Uterus (tissue), 4 donors: Measurements from ENCODE around the gene LRWD1. TPM values are rescaled to one million over a fixed set of nuclear protein-coding genes. Genes with fewer than 3 reads are reported as not detected.

Experiments used
- DNase-seq, 2 donors: peaks; one replicate each; pipeline ENCODE4 v3.0.0-alpha.2; 2019 to 2020
- H3K27ac ChIP-seq, 2 donors: fragments of 200-600 bp; sonication (generic); 1 replicate in 1 of 2; 2 replicates in 1 of 2; pipeline ENCODE4 v1.5.1; 2016 to 2018
- H3K27me3 ChIP-seq, 2 donors: fragments of 200-600 bp; sonication (generic); one replicate each; pipeline ENCODE4 v1.5.1; 2018 to 2019; ENCODE audit warnings: control low read depth in 1 of 2
- H3K36me3 ChIP-seq, 2 donors: fragments of 200-600 bp; sonication (generic); one replicate each; pipeline ENCODE4 v1.5.1; 2019; ENCODE audit warnings: control low read depth in 1 of 2
- H3K4me1 ChIP-seq, 2 donors: fragments of 200-600 bp; sonication (generic); one replicate each; pipeline ENCODE4 v1.5.1; 2018 to 2019; ENCODE audit warnings: control low read depth in 1 of 2
- H3K4me3 ChIP-seq, 2 donors: fragments of 200-600 bp; sonication (generic); 1 replicate in 1 of 2; 2 replicates in 1 of 2; pipeline ENCODE4 v1.5.1; 2018 to 2019; ENCODE audit warnings: mild to moderate bottlenecking in 1 of 2
- H3K9me3 ChIP-seq, 2 donors: fragments of 200-600 bp; sonication (generic); one replicate each; pipeline ENCODE4 v1.5.1; 2019; ENCODE audit warnings: control low read depth in 1 of 2
- CTCF ChIP-seq, 4 experiments: fragments of 200-600 bp in 2 of 4; fragments of 450-650 bp in 2 of 4; sonication (generic) in 2 of 4; IDR thresholded peaks; one replicate each; pipeline ENCODE4 v1.5.1; 2016 to 2019; ENCODE audit warnings: antibody characterized with exemption in 4 of 4, mild to moderate bottlenecking in 2 of 4, moderate library complexity in 1 of 4
- POLR2A ChIP-seq, 2 donors: fragments of 450-650 bp; IDR thresholded peaks; one replicate each; pipeline ENCODE4 v1.6.1; 2016; ENCODE audit warnings: antibody characterized with exemption in 2 of 2, mild to moderate bottlenecking in 1 of 2, moderate library complexity in 1 of 2
- intact Hi-C: fragments of 100-400 bp; cut with DNase I; formaldehyde crosslinking; loops from one replicate; pipeline ENCODE4 v1.15.1; 2023; ENCODE audit warnings: low total_unique reads
- total RNA-seq, 4 donors: library from RNA; depleted of rRNA in 3 of 4; stranded (reverse); fragments of >200 nt in 3 of 4; gene quantifications; one replicate each; pipeline versions ENCODE4 v1.1.0 to v1.2.4, GENCODE V29; 2014 to 2023
- donor health status: DM: yes; HTN: yes; CAD: no.

The LRWD1 gene
- total RNA-seq, 4 donors from 2014 or later: 16.7 to 25.6 (median 22.4) TPM

GRCh38 chr7:102446387-102447156, 18.2 kb upstream of the LRWD1 start:
- Histone ChIP-seq H3K4me1 (no peaks in the 10 kb centered on the region), H3K27me3 (no peaks in the 10 kb centered on the region), H3K27ac (no peak overlapping the region), H3K9me3 (no peaks in the 10 kb centered on the region), H3K36me3 (no peaks in the 10 kb centered on the region), H3K4me3 (no peak overlapping the region)
- TF ChIP-seq POLR2A (IDR thresholded peaks at IDR 0.05) (no peak), CTCF (IDR thresholded peaks at IDR 0.05) (no peak)
- intact Hi-C loops: no loop called here
- DNase-seq: no peak

- Histone ChIP-seq H3K27ac (no peak overlapping the region), H3K4me3 (no peak overlapping the region), H3K9me3 (no peaks in the 10 kb centered on the region), H3K4me1 (no peaks in the 10 kb centered on the region), H3K36me3 (no peaks in the 10 kb centered on the region), H3K27me3 (no peaks in the 10 kb centered on the region)
- TF ChIP-seq CTCF (IDR thresholded peaks at IDR 0.05): no peak
- no peak for TF ChIP-seq POLR2A (IDR thresholded peaks at IDR 0.05)
- DNase-seq: no peak
- intact Hi-C loops: no loop called here
Measured at GRCh38 chr7:102447311-102447710, 17.5 kb upstream of the LRWD1 start.

- TF ChIP-seq CTCF (IDR thresholded peaks at IDR 0.05) (no peak), POLR2A (IDR thresholded peaks at IDR 0.05) (no peak)
- no peak overlapping the region for H3K4me3 ChIP-seq
- intact Hi-C loops: no loop called here
- H3K36me3 ChIP-seq: no peaks in the 10 kb centered on the region
- DNase-seq: no peak
- no peak overlapping the region for H3K27ac ChIP-seq
- H3K27me3 ChIP-seq: no peaks in the 10 kb centered on the region
- H3K4me1 ChIP-seq: no peaks in the 10 kb centered on the region
- no peaks in the 10 kb centered on the region for H3K9me3 ChIP-seq
Measured at GRCh38 chr7:102449136-102449535, 15.6 kb upstream of the LRWD1 start.

GRCh38 chr7:102450242-102450641, 14.5 kb upstream of the LRWD1 start:
- Histone ChIP-seq H3K27ac (no peak overlapping the region), H3K27me3 (no peaks in the 10 kb centered on the region), H3K4me3 (no peak overlapping the region), H3K9me3 (no peaks in the 10 kb centered on the region), H3K4me1 (no peaks in the 10 kb centered on the region), H3K36me3 (no peaks in the 10 kb centered on the region)
- intact Hi-C loops: no loop called here
- no peak for DNase-seq
- TF ChIP-seq POLR2A (IDR thresholded peaks at IDR 0.05): no peak
- no peak for TF ChIP-seq CTCF (IDR thresholded peaks at IDR 0.05)

GRCh38 chr7:102451371-102452054, 13.3 kb upstream of the LRWD1 start:
- H3K4me3 ChIP-seq: no peak overlapping the region
- H3K9me3 ChIP-seq: no peaks in the 10 kb centered on the region
- H3K4me1 ChIP-seq: no peaks in the 10 kb centered on the region
- H3K36me3 ChIP-seq: no peaks in the 10 kb centered on the region
- no peaks in the 10 kb centered on the region for H3K27me3 ChIP-seq
- intact Hi-C loops: no loop called here
- TF ChIP-seq POLR2A (IDR thresholded peaks at IDR 0.05) (no peak), CTCF (IDR thresholded peaks at IDR 0.05) (no peak)
- no peak for DNase-seq
- no peak overlapping the region for H3K27ac ChIP-seq
